Kidney (tissue), 14 donors: Measurements from ENCODE around the gene KLHL10. TPM values are rescaled to one million over a fixed set of nuclear protein-coding genes. Genes with fewer than 3 reads are reported as not detected.
A peak's percentile ranks its signal among the peaks of the same experiment; 100 is the strongest.

Experiments used
- DNase-seq, 5 donors: peaks; one replicate each; pipeline ENCODE4 v3.0.0-alpha.2; 2013 to 2020
- FAIRE-seq: peaks from 2 replicates; lab custom pipeline; 2012; peaks lifted over from hg19 to GRCh38; lab: Jason Lieb, UNC
- H3K27ac ChIP-seq, 2 donors: one replicate each; pipeline ENCODE4 v1.7.0; 2013; ENCODE audit warnings: low read depth in 2 of 2, low read length in 2 of 2, inconsistent platforms in 1 of 2
- H3K27me3 ChIP-seq: one replicate; pipeline ENCODE4 v1.7.1; 2013; ENCODE audit warnings: low read length, inconsistent platforms; ENCODE audit not compliant: control insufficient read depth, insufficient read depth
- H3K36me3 ChIP-seq, 3 donors: one replicate each; pipeline versions ENCODE4 v1.7.0 to v1.7.1; 2013; ENCODE audit warnings: low read length in 3 of 3, control low read depth in 1 of 3, inconsistent platforms in 1 of 3; ENCODE audit not compliant: insufficient read depth in 3 of 3, control insufficient read depth in 2 of 3
- H3K4me1 ChIP-seq, 3 donors: one replicate each; pipeline versions ENCODE4 v1.7.0 to v1.7.1; 2013; ENCODE audit warnings: low read length in 3 of 3, inconsistent platforms in 1 of 3, low read depth in 1 of 3; ENCODE audit not compliant: control insufficient read depth in 2 of 3, insufficient read depth in 2 of 3
- H3K4me3 ChIP-seq, 3 donors: one replicate each; pipeline versions ENCODE4 v1.7.0 to v1.8.1; 2013; ENCODE audit warnings: low read length in 3 of 3, control low read depth in 1 of 3, inconsistent platforms in 1 of 3
- H3K9ac ChIP-seq, 3 donors: one replicate each; pipeline versions ENCODE4 v1.7.0 to v1.7.1; 2013; ENCODE audit warnings: low read length in 3 of 3, control low read depth in 1 of 3, inconsistent platforms in 1 of 3
- H3K9me3 ChIP-seq, 3 donors: one replicate each; pipeline versions ENCODE4 v1.7.0 to v1.7.1; 2013; ENCODE audit warnings: low read length in 3 of 3, control low read depth in 1 of 3, inconsistent platforms in 1 of 3; ENCODE audit not compliant: control insufficient read depth in 2 of 3, insufficient read depth in 1 of 3
- CTCF ChIP-seq: IDR thresholded peaks from 3 replicates; pipeline ENCODE4 v1.5.1; 2012; ENCODE audit warnings: mild to moderate bottlenecking, moderate library complexity, borderline replicate concordance; ENCODE audit not compliant: insufficient read depth; ENCODE audit errors: extremely low read depth
- intact Hi-C: fragments of 100-400 bp; cut with DNase I; formaldehyde crosslinking; loops from one replicate; pipeline ENCODE4 v1.11.1; 2022
- polyA plus RNA-seq: library from polyadenylated mRNA; stranded (reverse); fragments of 350-450 nt; fragmentation: Illumina TruSeq; extraction: RNeasy Lipid Tissue Mini Kit (QIAGEN cat#74804); gene quantifications from one replicate; pipeline ENCODE4 v1.2.3, GENCODE V29; 2014; ENCODE audit warnings: low read depth, low replicate concordance; ENCODE audit not compliant: insufficient read depth
- total RNA-seq: library from RNA; stranded (reverse); fragmentation: NEBNext Ultra II Directional; extraction: Animal tissue kit (Norgen Biotek cat#: 25700); gene quantifications from one replicate; pipeline ENCODE4 v1.2.1, GENCODE V29; 2021
- donor health status: control.
- donor health status: control.
- donor health status: control.
- donor health status: control.
- donor health status: control.
- donor health status: DM: yes; HTN: yes; CAD: no.
- donor health status: Normal renal cell carcinoma (clear cell type).

KLHL10 gene
- total and polyA plus RNA-seq, 2 donors from 2014 or later = 0.28 TPM; not detected in 1

DNA sequence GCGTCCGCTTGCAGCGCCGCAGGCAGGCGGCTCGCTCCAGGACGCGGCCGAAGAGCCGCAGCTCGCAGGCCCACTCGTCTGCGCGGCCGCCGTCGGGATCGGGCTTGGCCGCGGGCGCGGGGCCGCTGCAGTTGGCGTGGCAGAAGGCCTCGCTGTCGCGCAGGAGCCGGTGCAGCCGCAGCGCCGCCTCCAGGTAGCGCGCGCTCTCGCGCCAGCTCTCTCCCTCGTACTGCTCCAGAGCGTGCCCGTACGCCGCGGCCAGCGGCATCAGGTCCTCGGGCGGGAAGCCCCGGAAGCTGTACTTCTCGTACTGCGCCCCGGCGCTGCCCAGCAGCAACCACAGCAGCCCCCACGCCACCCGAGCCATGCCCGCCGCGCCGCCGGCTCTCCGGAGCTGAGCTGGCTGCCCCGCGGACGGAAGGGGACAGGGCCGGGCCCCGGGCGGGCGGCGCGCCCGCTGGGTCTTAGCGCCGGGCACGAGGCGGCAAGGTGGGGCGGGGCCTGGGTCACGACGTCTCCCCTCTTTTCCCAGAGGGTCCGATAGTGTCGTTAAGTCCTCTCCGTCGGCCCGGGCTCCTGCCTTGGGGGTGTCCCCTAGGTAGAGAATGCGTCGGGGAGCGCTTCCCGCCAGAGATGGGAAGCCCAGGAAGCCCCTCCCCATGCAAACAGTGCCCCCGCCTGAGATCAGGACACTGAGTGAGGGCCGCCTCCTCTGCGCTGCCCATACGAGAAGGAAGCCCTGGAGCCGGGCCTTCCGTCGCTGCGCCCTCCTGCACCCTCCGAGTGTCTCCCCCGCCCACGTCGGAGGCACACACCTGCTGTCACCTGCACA is 25.9 kb upstream of the KLHL10 start, which contains the start of gene P3H4:
P3H4 (minus strand) TSS at position 401 of the 832 bp plus-strand sequence; CDS start at position 367, 34 bp downstream.
- no peaks in the 10 kb centered on the region for H3K9me3 ChIP-seq
- H3K4me1 ChIP-seq = peaks cover 0 to 23% (median 13%) of the 10 kb centered on the region in 3 donors
- H3K27me3 ChIP-seq = no peaks in the 10 kb centered on the region
- peak; percentile 73 for TF ChIP-seq CTCF
- FAIRE-seq (no peak), DNase-seq (peak; percentile 87 to 93 (median 92))
- peak within 1 kb of the TSS; percentile 59 to 84 (median 74) for H3K4me3 ChIP-seq
- H3K27ac ChIP-seq = peak within 1 kb of the TSS; percentile 28 to 57
- peak within 1 kb of the TSS; percentile 25 to 58 (median 49) for H3K9ac ChIP-seq
- H3K36me3 ChIP-seq = no peaks in the 10 kb centered on the region
- intact Hi-C loops = no loop called here

DNA sequence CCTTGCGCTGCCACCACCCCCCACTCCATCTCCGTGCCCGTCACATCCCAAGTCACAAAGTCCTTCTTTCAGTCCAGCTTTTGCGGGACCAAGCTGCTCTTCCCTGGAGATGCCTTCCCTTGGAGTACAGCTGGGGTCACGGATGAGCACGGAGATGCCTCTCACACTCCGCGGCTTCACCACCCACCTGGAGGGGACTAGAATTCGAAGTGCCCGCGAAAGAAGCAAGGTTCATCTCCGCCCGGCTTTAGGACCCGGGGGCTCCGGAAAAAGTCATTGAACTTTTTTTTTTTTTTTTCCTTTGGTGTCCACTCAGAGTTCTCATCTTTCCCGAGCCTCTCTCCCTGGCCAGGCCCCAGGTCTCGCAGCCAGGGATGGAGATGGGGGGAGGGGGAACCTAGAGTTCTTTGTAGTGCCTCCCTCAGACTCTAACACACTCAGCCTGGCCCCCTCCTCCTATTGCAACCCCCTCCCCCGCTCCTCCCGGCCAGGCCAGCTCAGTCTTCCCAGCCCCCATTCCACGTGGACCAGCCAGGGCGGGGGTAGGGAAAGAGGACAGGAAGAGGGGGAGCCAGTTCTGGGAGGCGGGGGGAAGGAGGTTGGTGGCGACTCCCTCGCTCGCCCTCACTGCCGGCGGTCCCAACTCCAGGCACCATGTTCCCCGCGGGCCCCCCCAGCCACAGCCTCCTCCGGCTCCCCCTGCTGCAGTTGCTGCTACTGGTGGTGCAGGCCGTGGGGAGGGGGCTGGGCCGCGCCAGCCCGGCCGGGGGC is 25.1 kb upstream of the KLHL10 start, which contains the start of gene FKBP10:
FKBP10 (plus strand) TSS at position 624 of the 771 bp plus-strand sequence; CDS start at position 655, 31 bp downstream.
- H3K27ac ChIP-seq = peak within 1 kb of the TSS in 1 of 2 donors; percentile 57
- no peaks in the 10 kb centered on the region for H3K27me3 ChIP-seq
- DNase-seq (peak; percentile 87 to 98 (median 97)), FAIRE-seq (no peak)
- H3K36me3 ChIP-seq = no peaks in the 10 kb centered on the region
- H3K9me3 ChIP-seq = no peaks in the 10 kb centered on the region
- H3K4me3 ChIP-seq = peak within 1 kb of the TSS; percentile 59 to 84 (median 74)
- intact Hi-C loops = no loop called here
- H3K9ac ChIP-seq = peak within 1 kb of the TSS; percentile 25 to 58 (median 49)
- TF ChIP-seq CTCF = no peak
- peaks cover 0 to 21% (median 13%) of the 10 kb centered on the region in 3 donors for H3K4me1 ChIP-seq

GRCh38 chr17:41813152-41813680 is 24.4 kb upstream of the KLHL10 start:
- H3K4me1 ChIP-seq = peaks cover 0 to 21% (median 13%) of the 10 kb centered on the region in 3 donors
- H3K36me3 ChIP-seq = no peaks in the 10 kb centered on the region
- H3K9ac ChIP-seq = no peak overlapping the region
- H3K27ac ChIP-seq = no peak overlapping the region
- H3K4me3 ChIP-seq = peak overlapping the region in 2 of 3 donors; percentile 74 to 84
- H3K27me3 ChIP-seq = no peaks in the 10 kb centered on the region
- H3K9me3 ChIP-seq = no peaks in the 10 kb centered on the region
- FAIRE-seq (no peak), DNase-seq (no peak)
- TF ChIP-seq CTCF = no peak
- intact Hi-C loops = no loop called here
